ENCODE results near the gene GARRE1.

GRCh38 chr19:34269968-34270621, 15.7 kb downstream of the GARRE1 start:
- TF ChIP-seq, protein P1, sequence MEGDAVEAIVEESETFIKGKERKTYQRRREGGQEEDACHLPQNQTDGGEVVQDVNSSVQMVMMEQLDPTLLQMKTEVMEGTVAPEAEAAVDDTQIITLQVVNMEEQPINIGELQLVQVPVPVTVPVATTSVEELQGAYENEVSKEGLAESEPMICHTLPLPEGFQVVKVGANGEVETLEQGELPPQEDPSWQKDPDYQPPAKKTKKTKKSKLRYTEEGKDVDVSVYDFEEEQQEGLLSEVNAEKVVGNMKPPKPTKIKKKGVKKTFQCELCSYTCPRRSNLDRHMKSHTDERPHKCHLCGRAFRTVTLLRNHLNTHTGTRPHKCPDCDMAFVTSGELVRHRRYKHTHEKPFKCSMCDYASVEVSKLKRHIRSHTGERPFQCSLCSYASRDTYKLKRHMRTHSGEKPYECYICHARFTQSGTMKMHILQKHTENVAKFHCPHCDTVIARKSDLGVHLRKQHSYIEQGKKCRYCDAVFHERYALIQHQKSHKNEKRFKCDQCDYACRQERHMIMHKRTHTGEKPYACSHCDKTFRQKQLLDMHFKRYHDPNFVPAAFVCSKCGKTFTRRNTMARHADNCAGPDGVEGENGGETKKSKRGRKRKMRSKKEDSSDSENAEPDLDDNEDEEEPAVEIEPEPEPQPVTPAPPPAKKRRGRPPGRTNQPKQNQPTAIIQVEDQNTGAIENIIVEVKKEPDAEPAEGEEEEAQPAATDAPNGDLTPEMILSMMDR (IDR thresholded peaks at IDR 0.05; ENCODE audit: low read length), result no peak
- no peak for TF ChIP-seq EZH2 (optimal IDR thresholded peaks at IDR 0.05; ENCODE audit: low read depth, low read length)

Measured in MM.1S (cell line).